ENCODE measurements around the gene PRRG2.

Gene PRRG2

DNA sequence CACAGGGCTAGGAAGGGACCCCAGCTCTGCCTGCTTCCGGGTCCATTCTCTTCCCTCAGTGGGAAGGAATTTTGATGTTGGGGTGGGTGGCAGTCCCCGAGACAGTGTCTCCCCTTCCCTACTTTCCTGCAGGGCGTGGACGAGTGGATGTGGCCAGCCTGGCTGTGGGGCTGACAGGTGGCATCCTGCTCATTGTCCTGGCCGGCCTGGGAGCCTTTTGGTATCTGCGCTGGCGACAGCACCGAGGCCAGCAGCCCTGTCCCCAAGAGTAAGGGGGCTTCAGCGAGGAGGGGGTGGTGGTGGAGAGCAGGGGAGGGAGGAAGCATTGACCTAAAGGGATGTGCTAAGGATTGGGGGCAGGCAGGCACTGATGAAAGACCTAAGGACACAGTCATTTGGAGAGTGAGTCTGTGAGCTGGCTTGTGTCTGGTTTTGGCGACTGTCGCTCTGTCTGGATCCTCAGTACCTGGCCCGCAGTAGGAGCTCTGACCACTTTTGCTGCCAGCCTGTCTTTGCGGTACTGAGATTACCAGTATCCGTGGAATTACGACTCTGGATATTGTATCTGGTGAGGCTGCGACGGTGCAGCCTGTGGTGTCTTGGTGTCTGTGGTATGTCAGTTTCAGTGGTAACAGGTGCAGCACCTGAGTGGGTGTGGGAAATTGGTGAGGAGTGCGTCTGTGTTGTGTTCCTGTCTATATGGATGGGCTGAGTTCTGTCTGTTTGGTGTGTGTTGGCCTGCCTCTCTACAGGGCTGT lies 7.4 kb downstream of the PRRG2 start:
- Histone ChIP-seq H3K36me3 (ENCODE audit: insufficient read depth, low read length) (no peaks in the 10 kb centered on the region), H3K4me1 (ENCODE audit: insufficient read depth, low read length) (peaks cover 3% of the 10 kb centered on the region; the same call in 1 of the 2 replicates), H3K9ac (ENCODE audit: low read depth, low read length) (no peak overlapping the region), H3K9me3 (ENCODE audit: control insufficient read depth, insufficient read depth, low read length) (no peaks in the 10 kb centered on the region)

DNA sequence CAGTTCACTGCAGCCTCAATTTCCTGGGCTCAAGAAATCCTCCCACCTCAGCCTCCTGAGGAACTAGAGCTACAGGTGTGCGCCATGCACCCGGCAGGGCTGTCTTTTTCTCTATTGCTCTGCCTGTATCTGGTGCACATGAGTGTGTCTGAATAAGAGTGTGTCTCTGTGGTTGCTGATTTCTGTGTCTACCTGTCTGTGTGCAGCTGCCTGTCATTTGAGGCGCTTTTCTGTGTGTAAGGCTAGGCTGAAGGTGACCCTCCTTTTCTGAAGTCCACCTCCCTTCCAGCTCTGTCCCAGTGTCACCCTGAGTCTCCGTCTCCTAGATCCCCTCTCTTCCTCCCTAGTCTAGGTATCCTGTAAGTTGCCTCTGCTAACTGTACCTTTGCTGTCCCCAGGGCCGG lies 8.4 kb downstream of the PRRG2 start:
- Histone ChIP-seq H3K9ac (ENCODE audit: low read depth, low read length) (no peak overlapping the region), H3K4me1 (ENCODE audit: insufficient read depth, low read length) (peaks cover 7% of the 10 kb centered on the region; the same call in 1 of the 2 replicates), H3K36me3 (ENCODE audit: insufficient read depth, low read length) (no peaks in the 10 kb centered on the region)

DNA sequence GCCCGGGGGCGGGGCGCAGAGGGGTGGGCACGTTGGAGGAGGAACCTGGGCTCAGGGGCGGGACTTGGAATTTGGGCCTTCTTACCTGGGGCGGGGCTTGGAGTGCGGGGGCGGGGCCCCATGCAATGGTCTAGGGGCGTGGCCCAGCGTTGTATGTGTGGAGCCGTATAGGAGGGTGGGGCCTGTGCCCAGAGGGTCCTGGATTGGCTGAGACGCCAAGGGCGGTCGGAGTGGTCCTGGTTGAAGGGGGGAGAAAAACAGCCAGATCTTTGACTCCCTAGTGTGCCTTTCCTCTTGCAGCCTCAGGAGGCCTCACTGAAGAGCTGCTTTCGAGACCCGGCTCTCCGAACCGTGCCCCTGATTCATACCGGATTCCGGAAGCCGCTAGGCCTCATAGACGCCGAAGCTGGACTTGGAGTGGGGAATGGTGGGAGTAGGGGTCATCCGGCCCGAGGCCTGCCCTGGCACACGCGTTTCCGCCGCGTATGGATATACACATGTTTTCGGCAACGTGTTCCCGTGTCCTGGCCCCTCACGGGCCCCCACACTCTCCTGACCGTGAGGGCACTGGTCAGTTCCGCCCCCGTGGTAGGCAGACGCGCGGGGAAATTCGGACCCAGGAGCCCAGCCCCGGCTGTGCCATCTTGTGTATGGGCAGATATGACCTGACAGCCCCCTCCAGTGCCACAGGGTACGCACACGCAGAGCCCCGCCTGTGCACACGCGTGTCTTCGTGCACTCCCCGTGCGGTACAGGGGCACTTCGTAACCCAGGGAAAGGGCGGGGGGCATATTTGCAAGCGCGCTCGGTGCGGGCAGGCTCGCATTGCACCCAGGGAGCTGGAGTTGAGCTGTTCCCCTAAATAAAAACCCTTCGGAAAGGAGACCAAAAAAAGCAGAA lies 9.2 kb downstream of the PRRG2 start:
- peak overlapping the region; percentile 89 for H3K9ac ChIP-seq (ENCODE audit: low read depth, low read length)
- peaks cover 7% of the 10 kb centered on the region; the same call in 1 of the 2 replicates for H3K4me1 ChIP-seq (ENCODE audit: insufficient read depth, low read length)
- no peaks in the 10 kb centered on the region for H3K36me3 ChIP-seq (ENCODE audit: insufficient read depth, low read length)
- H3K9me3 ChIP-seq (ENCODE audit: control insufficient read depth, insufficient read depth, low read length), result no peaks in the 10 kb centered on the region

More for the DNA sequence above, 8.4 kb downstream of the PRRG2 start:
- no peaks in the 10 kb centered on the region for H3K9me3 ChIP-seq (ENCODE audit: control insufficient read depth, insufficient read depth, low read length)

DNA sequence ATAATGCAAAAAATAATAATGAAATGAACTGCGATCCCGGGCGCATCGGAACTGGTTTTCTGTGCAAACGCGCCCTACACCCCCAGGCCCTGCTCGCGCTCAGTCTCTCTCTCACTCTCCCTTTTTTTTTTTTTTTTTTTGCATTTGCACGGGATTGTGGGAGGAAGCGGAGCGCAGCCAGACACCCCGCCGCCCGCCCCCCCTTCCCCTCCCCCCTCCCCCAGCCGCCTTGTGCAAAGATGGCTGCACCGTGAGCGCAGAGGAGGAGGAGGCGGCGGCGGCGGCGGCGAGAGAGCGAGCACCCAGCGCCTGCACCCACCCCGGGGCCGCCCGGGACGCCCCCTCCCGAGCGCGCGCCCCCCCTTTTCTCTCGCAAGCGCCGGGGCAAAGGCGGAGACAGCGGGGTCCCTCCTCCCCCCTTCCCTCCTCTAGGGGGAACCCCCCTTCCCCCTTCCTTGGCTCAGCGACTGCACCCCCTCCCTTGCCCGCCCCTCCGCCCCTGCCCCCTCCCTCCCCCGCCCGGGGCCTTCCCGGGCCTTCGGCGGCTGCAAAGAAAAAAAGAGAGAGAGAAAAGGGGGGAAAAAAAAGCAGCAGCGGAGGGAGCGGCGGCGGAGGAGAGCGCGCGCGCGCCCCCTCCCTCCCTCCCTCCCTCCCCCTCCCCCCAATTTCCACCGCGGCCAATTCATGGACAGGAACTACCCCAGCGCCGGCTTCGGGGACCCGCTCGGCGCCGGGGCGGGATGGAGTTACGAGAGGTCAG lies 10.0 kb downstream of the PRRG2 start, which contains the start of gene PRR12:
Gene PRR12 (plus strand): TSS at position 212 of the 760 bp plus-strand sequence. CDS start 473 bp downstream, at position 685.
- Histone ChIP-seq H3K4me1 (ENCODE audit: insufficient read depth, low read length) (peaks cover 7% of the 10 kb centered on the region; the same call in 1 of the 2 replicates), H3K36me3 (ENCODE audit: insufficient read depth, low read length) (no peaks in the 10 kb centered on the region), H3K9ac (ENCODE audit: low read depth, low read length) (peak within 1 kb of the TSS; percentile 89), H3K9me3 (ENCODE audit: control insufficient read depth, insufficient read depth, low read length) (no peaks in the 10 kb centered on the region)

DNA sequence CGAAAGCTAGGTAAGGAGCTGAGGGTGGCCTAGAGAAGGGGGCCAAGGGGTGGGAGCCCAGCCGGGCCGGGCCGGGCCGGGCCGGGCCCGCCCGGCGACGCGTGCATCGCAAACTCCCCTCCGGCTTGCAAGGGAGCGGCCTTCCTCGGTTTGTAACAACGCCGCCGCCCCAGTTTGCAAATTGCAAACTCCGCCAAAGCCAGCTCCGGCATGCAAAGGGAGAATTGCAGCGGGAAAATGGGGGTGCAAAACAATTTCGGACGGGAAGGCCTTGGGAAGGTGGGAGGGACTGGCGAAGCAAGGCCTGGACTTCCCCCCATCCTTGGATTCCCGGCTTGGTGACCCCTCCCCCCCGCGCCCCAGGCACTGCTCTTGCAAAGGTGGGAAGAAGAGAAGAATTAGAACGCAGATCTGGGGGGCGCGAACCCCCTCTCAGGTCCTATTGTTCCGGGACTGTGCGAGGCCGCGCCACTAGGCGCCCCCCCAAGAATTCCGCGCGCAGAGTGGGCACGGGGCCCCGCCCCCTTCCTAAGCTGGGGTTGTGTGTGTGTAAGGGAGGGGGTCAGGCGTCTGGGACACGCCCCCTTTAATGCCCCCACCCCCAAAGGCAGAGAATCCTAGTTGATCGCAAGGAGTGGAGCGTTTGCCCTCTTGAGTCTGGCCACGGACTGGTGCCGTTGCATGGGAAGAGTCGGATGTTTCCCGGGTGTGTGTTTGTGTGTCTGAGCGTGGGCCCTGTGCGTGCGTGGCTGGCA lies 10.8 kb downstream of the PRRG2 start:
- H3K9me3 ChIP-seq (ENCODE audit: control insufficient read depth, insufficient read depth, low read length), result no peaks in the 10 kb centered on the region
- H3K4me1 ChIP-seq (ENCODE audit: insufficient read depth, low read length), result peaks cover 7% of the 10 kb centered on the region; the same call in 1 of the 2 replicates
- peak overlapping the region; percentile 70 for H3K9ac ChIP-seq (ENCODE audit: low read depth, low read length)
- H3K36me3 ChIP-seq (ENCODE audit: insufficient read depth, low read length), result no peaks in the 10 kb centered on the region

DNA sequence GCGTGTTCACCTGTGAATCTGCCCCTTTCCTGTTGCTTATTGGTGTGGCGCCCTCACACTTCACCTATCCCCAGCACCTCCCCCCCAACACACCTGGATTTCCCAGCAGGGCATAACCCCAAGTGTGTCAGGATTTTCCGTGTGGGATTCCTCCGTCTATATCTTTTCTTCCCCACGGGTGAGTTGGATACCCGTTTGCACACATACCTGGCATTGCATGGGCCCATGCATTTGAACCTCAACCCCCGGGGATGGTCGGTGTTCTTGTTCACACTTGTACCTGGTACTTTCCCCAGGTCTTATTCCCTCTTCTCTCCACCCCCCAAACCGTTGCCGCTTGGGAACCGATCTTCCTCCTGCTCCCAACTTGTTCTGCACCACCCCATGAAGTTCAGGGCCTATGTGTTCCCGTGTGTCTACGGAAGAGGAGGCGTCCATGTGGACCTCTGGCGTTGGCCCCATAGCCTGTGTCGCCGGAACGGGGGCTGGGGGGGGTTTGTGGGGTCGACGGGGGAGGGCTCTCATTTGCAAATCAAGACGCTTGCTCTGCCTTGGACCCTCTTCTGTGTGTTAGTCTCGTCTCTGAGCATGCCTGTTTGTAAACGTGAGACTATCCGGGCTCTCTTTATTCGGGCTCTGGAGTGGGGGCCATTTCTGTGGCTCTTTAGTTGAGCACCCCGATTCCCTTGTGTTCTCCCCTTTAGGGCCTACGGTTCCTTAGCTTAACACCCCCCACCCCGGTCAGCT lies 11.5 kb downstream of the PRRG2 start:
- H3K9me3 ChIP-seq (ENCODE audit: control insufficient read depth, insufficient read depth, low read length), result no peaks in the 10 kb centered on the region
- no peaks in the 10 kb centered on the region for H3K36me3 ChIP-seq (ENCODE audit: insufficient read depth, low read length)
- peaks cover 7% of the 10 kb centered on the region; the same call in 1 of the 2 replicates for H3K4me1 ChIP-seq (ENCODE audit: insufficient read depth, low read length)
- H3K9ac ChIP-seq (ENCODE audit: low read depth, low read length), result peak overlapping the region; percentile 70

DNA sequence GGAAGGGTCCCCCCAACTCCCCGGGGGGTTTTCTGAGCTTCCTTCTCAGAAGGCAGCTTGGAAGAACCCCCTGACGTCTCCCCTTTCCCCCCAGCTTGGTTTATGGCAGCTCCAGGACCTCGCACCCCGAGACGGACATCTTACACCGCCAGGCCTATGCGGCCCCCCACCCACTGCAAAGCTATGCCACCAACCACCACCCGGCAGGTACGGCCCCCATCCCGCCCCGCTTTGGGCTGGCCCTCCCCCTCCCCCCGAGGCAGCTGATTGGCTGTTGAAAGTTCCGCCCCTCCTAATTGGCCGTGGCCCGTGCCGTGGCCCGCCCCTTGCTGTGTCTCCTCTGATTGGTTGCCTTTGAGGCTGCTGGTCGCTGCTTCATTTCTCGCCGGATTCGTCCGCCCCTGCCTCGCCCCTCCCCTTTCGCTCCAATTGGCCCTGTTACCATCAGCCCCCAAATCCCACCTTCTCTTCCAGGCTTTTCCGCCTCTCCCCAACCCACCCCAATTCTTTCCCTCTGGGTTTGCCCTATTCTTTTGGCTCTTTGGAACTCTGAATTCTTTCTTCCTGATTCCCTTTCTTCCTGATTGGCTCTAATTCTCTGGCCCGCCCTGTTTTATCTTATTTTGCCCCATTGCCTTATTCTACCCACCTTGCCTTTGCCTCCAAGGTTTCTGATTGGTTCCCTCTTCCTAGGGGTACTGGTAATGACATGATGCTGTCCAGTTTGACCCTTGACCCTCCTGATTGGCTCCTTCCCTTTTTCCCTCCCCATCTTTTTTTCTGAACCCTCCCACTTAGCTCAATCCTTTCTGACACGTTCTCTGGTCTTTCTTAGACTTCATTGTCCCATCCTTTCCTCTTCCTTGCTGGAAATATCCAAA lies 12.4 kb downstream of the PRRG2 start:
- Histone ChIP-seq H3K4me1 (ENCODE audit: insufficient read depth, low read length) (peaks cover 7% of the 10 kb centered on the region; the same call in 1 of the 2 replicates), H3K9ac (ENCODE audit: low read depth, low read length) (peak overlapping the region; percentile 70), H3K36me3 (ENCODE audit: insufficient read depth, low read length) (peaks cover 2% of the 10 kb centered on the region; the same call in 1 of the 2 replicates), H3K9me3 (ENCODE audit: control insufficient read depth, insufficient read depth, low read length) (no peaks in the 10 kb centered on the region)

DNA sequence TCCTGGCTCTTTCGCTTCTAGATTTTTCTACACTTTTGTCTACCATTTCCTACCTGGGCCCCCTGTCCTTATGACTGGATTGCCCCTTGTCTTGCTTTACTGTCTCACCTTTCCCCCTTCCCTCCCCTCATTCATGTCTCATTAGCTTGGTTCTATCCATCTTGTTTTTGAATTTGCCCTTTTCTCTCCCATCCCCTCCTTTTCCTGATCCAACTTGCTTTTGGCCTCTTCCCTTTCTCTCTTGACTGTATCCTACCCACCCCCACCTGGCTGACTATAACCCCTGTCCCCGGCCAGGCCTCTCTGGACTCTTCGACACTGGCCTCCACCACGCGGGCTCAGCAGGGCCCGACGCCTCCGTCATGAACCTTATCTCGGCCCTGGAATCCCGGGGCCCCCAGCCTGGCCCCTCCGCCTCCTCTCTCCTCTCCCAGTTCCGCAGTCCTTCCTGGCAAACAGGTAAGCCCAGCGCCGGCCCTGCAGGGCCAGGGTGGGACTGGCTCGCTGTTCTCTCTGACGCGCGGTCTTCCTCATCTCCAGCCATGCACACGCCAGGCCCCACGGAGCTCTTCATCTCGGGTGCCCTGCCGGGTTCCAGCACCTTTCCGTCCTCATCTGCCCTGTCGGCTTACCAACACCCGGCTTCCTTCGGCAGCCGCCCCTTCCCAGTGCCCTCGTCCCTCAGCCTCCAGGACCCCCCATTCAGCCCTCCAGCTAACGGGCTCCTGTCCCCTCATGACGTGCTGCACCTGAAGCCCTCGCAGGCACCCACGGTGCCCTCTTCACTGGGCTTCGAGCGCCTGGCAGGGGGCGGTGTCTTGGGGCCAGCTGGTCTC lies 13.3 kb downstream of the PRRG2 start:
- Histone ChIP-seq H3K4me1 (ENCODE audit: insufficient read depth, low read length) (peaks cover 7% of the 10 kb centered on the region; the same call in 1 of the 2 replicates), H3K9ac (ENCODE audit: low read depth, low read length) (0 out of 2 replicates have a peak overlapping the region, but pooled peaks have one; percentile 26), H3K9me3 (ENCODE audit: control insufficient read depth, insufficient read depth, low read length) (no peaks in the 10 kb centered on the region), H3K36me3 (ENCODE audit: insufficient read depth, low read length) (peaks cover 8% of the 10 kb centered on the region; the same call in 1 of the 2 replicates)

DNA sequence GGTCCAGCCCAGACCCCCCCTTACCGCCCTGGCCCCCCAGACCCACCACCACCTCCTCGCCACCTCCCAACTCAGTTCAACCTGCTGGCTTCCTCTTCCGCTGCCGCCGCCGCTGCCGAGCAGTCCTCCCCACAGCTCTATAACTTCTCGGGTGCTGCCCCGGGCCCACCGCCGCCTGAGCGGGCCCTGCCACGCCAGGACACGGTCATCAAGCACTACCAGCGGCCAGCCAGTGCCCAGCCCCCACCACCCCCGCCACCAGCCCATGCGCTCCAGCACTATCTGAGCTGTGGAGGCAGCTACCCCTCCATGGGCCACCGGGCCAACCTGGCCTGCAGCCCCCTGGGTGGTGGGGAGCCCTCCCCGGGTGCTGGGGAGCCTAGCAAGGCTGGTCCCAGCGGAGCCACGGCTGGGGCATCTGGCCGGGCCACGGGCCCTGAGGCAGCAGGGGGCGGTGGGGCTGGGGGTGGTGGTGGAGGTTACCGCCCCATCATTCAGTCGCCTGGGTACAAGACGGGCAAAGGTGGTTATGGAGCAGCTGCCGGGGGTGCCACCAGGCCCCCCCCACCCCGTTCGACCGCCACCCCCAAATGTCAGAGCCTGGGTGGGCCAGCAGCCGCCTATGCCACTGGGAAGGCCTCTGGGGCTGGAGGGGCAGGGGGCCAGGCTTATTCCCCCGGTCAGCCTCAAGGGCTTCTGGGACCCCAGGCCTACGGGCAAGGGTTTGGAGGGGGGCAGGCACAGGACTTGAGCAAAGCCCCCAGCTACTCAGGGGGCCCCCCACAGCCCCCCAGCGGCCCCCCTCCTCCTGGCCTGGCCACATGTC lies 14.1 kb downstream of the PRRG2 start:
- Histone ChIP-seq H3K36me3 (ENCODE audit: insufficient read depth, low read length) (peaks cover 13% of the 10 kb centered on the region), H3K4me1 (ENCODE audit: insufficient read depth, low read length) (peaks cover 4% of the 10 kb centered on the region; the same call in 1 of the 2 replicates), H3K9ac (ENCODE audit: low read depth, low read length) (no peak overlapping the region), H3K9me3 (ENCODE audit: control insufficient read depth, insufficient read depth, low read length) (no peaks in the 10 kb centered on the region)

DNA sequence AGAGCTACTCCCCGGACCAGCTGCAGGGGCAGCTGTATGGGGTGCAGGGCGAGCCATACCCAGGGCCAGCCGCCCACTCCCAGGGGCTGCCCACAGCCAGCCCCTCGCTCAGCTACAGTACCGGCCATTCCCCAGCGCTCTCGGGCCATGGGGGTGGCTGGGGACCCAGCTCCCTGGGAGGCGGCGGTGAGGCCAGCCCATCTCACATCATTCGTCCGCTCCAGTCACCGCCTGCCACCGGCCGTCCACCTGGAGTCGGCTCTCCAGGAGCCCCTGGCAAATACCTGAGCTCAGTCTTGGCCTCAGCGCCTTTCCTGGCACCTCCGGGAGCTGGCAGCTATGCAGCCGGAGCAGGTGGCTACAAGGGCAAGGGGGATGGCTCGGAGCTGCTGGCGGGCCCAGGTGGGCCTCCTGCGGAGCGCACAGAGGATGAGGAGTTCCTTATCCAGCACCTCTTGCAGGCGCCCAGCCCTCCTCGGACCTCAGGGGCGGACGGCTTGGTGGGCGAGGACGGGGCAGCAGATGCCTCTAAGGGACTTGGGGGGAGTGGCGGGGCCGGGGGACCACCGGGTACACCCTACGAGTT lies 14.8 kb downstream of the PRRG2 start:
- Histone ChIP-seq H3K9ac (ENCODE audit: low read depth, low read length) (no peak overlapping the region), H3K36me3 (ENCODE audit: insufficient read depth, low read length) (peaks cover 14% of the 10 kb centered on the region), H3K9me3 (ENCODE audit: control insufficient read depth, insufficient read depth, low read length) (no peaks in the 10 kb centered on the region), H3K4me1 (ENCODE audit: insufficient read depth, low read length) (peaks cover 4% of the 10 kb centered on the region; the same call in 1 of the 2 replicates)

Data from ES-I3 (cell line).